Activated T-helper 2 cell treated with anti-CD3 and anti-CD28 coated beads, Interferon-gamma antibody, Interleukin-2, Interleukin-4, amounts not matched to agents 10 μg/mL and 5 μg/mL and 100 μg/mL, durations not matched to agents 14 hours and 24 hours and 36 hours (primary cell): ENCODE measurements around the gene TMEM132D. TPM values are rescaled to one million over a fixed set of nuclear protein-coding genes. Genes with fewer than 3 reads are reported as not detected.

ENCODE experiments used
- DNase-seq: peaks from one replicate; pipeline ENCODE4 v3.0.0; 2021; ENCODE audit warnings: low spot score
- H3K27ac Mint-ChIP-seq: one replicate; pipeline ENCODE4 v1.8.0; 2021; ENCODE audit warnings: mixed read lengths
- H3K27me3 Mint-ChIP-seq: one replicate; pipeline ENCODE4 v1.8.0; 2021; ENCODE audit warnings: low read depth, mixed read lengths
- H3K36me3 Mint-ChIP-seq: one replicate; pipeline ENCODE4 v1.8.0; 2021; ENCODE audit warnings: low read depth, mixed read lengths
- H3K4me1 Mint-ChIP-seq: one replicate; pipeline ENCODE4 v1.8.0; 2021; ENCODE audit warnings: low read depth, mixed read lengths
- H3K4me3 Mint-ChIP-seq: one replicate; pipeline ENCODE4 v1.8.0; 2021; ENCODE audit warnings: low read depth, mild to moderate bottlenecking, moderate library complexity, mixed read lengths
- H3K9me3 Mint-ChIP-seq: one replicate; pipeline ENCODE4 v1.8.0; 2021; ENCODE audit warnings: mixed read lengths
- intact Hi-C: fragments of 100-400 bp; cut with micrococcal nuclease; formaldehyde crosslinking; loops from one replicate; pipeline ENCODE4 v1.15.1; 2023
- total RNA-seq: library from RNA; stranded (reverse); gene quantifications from 2 replicates; pipeline ENCODE4 v1.2.3, GENCODE V29; 2022

Gene TMEM132D
- total RNA-seq, 1 donor from 2014 or later, result not detected

- no peak overlapping the region for H3K4me3 Mint-ChIP-seq
- no peak for DNase-seq
- no peaks in the 10 kb centered on the region for H3K27me3 Mint-ChIP-seq
- H3K4me1 Mint-ChIP-seq, result no peaks in the 10 kb centered on the region
- H3K36me3 Mint-ChIP-seq, result no peaks in the 10 kb centered on the region
- intact Hi-C loops, result no loop called here
- H3K9me3 Mint-ChIP-seq, result peaks cover 43% of the 10 kb centered on the region
- no peak overlapping the region for H3K27ac Mint-ChIP-seq
These were observed 251.9 kb downstream of the TMEM132D start for GRCh38 chr12:129651951-129652350.

GRCh38 chr12:129641926-129642325, 261.9 kb downstream of the TMEM132D start:
- Mint-ChIP-seq H3K4me3 (no peak overlapping the region), H3K4me1 (no peaks in the 10 kb centered on the region), H3K9me3 (peaks cover 10% of the 10 kb centered on the region), H3K27ac (no peak overlapping the region), H3K27me3 (no peaks in the 10 kb centered on the region), H3K36me3 (no peaks in the 10 kb centered on the region)
- intact Hi-C loops, result no loop called here
- no peak for DNase-seq

DNA sequence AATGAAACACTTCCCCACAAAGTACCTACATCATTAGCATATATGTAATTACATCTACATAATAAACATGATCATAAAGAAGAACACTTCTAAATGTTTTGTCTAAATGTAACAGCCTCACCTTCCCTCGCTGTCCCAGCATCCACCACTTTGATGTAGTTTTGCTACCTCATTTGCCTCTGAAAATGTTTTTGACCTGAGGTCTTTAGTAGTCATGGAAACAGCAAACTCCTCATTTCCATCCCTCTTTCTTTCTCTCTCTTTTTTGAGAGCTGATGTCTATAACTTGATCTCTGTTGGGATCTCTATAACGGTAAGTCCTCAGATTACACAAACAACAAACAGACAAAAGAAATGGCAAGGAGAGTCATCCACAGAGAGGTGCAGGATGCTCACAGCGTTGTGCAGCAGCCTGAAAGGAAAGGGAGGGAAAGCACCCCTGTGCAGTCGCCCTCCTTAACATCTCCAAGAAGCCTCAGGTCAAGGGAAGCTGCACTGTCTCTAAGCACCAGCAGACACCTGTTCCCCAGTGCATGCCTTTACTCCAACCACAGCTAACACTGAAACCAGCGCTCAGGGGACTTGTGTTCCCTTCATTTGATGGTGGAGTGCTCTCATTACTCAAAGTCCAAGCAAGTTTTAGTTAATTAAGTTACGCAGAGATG, 268.7 kb downstream of the TMEM132D start:
- H3K9me3 Mint-ChIP-seq, result no peaks in the 10 kb centered on the region
- no peak overlapping the region for H3K27ac Mint-ChIP-seq
- no peaks in the 10 kb centered on the region for H3K36me3 Mint-ChIP-seq
- H3K4me3 Mint-ChIP-seq, result no peak overlapping the region
- DNase-seq, result no peak
- no peaks in the 10 kb centered on the region for H3K4me1 Mint-ChIP-seq
- intact Hi-C loops, result no loop called here
- no peaks in the 10 kb centered on the region for H3K27me3 Mint-ChIP-seq

- no peaks in the 10 kb centered on the region for H3K4me1 Mint-ChIP-seq
- intact Hi-C loops, result no loop called here
- no peaks in the 10 kb centered on the region for H3K9me3 Mint-ChIP-seq
- H3K36me3 Mint-ChIP-seq, result no peaks in the 10 kb centered on the region
- no peak for DNase-seq
- H3K4me3 Mint-ChIP-seq, result no peak overlapping the region
- H3K27me3 Mint-ChIP-seq, result no peaks in the 10 kb centered on the region
- no peak overlapping the region for H3K27ac Mint-ChIP-seq
These were observed 272.5 kb downstream of the TMEM132D start for GRCh38 chr12:129631316-129631715.

DNA sequence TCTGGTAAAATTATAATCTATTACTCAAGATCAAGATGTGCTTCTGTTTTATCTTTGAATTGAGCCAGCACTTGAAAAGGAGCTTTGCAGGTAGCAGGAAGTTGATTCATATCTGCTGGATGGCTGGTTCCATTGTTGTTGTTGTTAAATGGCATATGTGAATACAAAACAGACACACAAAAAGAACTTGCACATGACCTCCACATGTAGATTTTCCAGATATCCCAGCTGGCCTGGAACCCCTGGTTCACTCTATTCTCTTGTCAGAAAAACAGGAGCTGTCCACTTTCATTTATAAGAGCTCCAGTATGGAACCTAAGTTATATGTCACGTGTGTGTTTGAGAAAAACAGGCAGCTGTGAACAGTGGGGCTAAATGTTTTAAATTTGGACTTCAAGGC, 273.9 kb downstream of the TMEM132D start:
- Mint-ChIP-seq H3K36me3 (no peaks in the 10 kb centered on the region), H3K27me3 (no peaks in the 10 kb centered on the region), H3K27ac (no peak overlapping the region), H3K9me3 (peaks cover 5% of the 10 kb centered on the region), H3K4me3 (no peak overlapping the region), H3K4me1 (no peaks in the 10 kb centered on the region)
- DNase-seq, result no peak
- intact Hi-C loops, result no loop called here

- DNase-seq, result no peak
- H3K9me3 Mint-ChIP-seq, result peaks cover 41% of the 10 kb centered on the region
- intact Hi-C loops, result no loop called here
- no peaks in the 10 kb centered on the region for H3K36me3 Mint-ChIP-seq
- no peaks in the 10 kb centered on the region for H3K4me1 Mint-ChIP-seq
- H3K27ac Mint-ChIP-seq, result no peak overlapping the region
- H3K4me3 Mint-ChIP-seq, result no peak overlapping the region
- H3K27me3 Mint-ChIP-seq, result no peaks in the 10 kb centered on the region
These were observed 281.3 kb downstream of the TMEM132D start for GRCh38 chr12:129622566-129622965.

- H3K4me1 Mint-ChIP-seq, result no peaks in the 10 kb centered on the region
- H3K4me3 Mint-ChIP-seq, result no peak overlapping the region
- H3K9me3 Mint-ChIP-seq, result peaks cover 51% of the 10 kb centered on the region
- intact Hi-C loops, result no loop called here
- no peaks in the 10 kb centered on the region for H3K27me3 Mint-ChIP-seq
- no peak for DNase-seq
- no peaks in the 10 kb centered on the region for H3K36me3 Mint-ChIP-seq
- no peak overlapping the region for H3K27ac Mint-ChIP-seq
These were observed 284.6 kb downstream of the TMEM132D start for GRCh38 chr12:129619271-129619670.

- peaks cover 56% of the 10 kb centered on the region for H3K9me3 Mint-ChIP-seq
- no peaks in the 10 kb centered on the region for H3K36me3 Mint-ChIP-seq
- no peak overlapping the region for H3K27ac Mint-ChIP-seq
- intact Hi-C loops, result no loop called here
- DNase-seq, result no peak
- no peaks in the 10 kb centered on the region for H3K27me3 Mint-ChIP-seq
- H3K4me3 Mint-ChIP-seq, result no peak overlapping the region
- H3K4me1 Mint-ChIP-seq, result no peaks in the 10 kb centered on the region
These were observed 286.0 kb downstream of the TMEM132D start for GRCh38 chr12:129617849-129618248.

DNA sequence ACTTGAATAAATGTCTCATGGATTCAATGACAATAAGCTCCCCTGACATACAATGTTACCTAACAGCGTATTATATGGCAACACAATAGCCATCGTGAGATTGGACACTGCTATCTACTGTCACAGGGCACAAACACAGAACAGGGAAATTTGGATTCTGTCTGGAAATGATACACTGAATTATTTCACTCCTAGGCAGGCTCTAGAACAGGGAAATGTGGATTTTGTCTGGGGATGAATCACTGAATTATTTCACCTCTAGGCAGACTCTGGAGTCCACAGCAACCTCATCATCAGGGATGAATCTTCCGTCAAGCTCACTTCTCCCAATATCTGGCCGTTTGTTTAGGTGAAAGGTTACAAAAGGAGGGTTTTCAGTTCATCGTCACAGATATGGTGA, 288.8 kb downstream of the TMEM132D start:
- no peak overlapping the region for H3K27ac Mint-ChIP-seq

DNA sequence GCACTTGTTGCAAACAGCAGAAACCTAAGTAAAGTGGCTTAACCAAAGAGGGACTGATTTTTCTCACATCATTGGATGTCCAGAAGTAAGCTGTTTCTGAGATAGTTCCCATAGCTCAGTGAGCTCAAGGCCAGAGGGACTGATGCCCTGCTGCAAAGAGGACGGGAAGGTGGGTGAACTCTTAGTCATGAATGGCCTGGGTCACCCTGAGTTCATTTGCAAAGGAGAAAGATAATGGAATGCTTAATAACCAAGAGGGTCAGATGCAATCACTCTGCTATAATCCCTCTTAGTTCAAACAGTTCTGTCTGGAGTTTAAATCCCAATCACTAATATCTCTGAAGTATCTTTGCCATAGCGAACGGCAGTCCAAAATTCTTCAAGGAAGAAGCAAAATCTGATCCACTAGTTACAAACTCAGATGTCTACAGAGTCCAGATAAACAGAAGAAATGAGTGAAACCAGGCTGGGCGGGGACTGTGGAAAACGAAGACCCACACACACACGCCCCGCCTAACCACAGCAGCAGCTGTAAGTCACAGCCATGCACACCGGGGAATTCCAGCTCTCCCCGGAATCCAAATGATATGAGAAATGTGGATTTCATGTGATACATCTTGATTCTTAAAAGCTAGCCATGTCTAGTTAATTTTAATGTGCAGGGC, 289.5 kb downstream of the TMEM132D start:
- no peak overlapping the region for H3K27ac Mint-ChIP-seq
- peaks cover 34% of the 10 kb centered on the region for H3K9me3 Mint-ChIP-seq
- no peak for DNase-seq
- H3K4me1 Mint-ChIP-seq, result no peaks in the 10 kb centered on the region
- intact Hi-C loops, result no loop called here
- no peaks in the 10 kb centered on the region for H3K36me3 Mint-ChIP-seq
- H3K27me3 Mint-ChIP-seq, result no peaks in the 10 kb centered on the region
- no peak overlapping the region for H3K4me3 Mint-ChIP-seq

More for the DNA sequence above, 288.8 kb downstream of the TMEM132D start:
- intact Hi-C loops, result no loop called here
- Mint-ChIP-seq H3K4me1 (no peaks in the 10 kb centered on the region), H3K27me3 (no peaks in the 10 kb centered on the region), H3K36me3 (no peaks in the 10 kb centered on the region), H3K4me3 (no peak overlapping the region), H3K9me3 (peaks cover 39% of the 10 kb centered on the region)
- DNase-seq, result no peak

GRCh38 chr12:129613314-129613713, 290.5 kb downstream of the TMEM132D start:
- Mint-ChIP-seq H3K9me3 (peaks cover 31% of the 10 kb centered on the region), H3K4me3 (no peak overlapping the region), H3K27me3 (no peaks in the 10 kb centered on the region), H3K36me3 (no peaks in the 10 kb centered on the region), H3K27ac (no peak overlapping the region), H3K4me1 (no peaks in the 10 kb centered on the region)
- no peak for DNase-seq
- intact Hi-C loops, result no loop called here

GRCh38 chr12:129610601-129611120, 293.2 kb downstream of the TMEM132D start:
- no peak for DNase-seq
- intact Hi-C loops, result no loop called here
- H3K27ac Mint-ChIP-seq, result no peak overlapping the region
- no peaks in the 10 kb centered on the region for H3K27me3 Mint-ChIP-seq
- peaks cover 19% of the 10 kb centered on the region for H3K9me3 Mint-ChIP-seq
- no peaks in the 10 kb centered on the region for H3K4me1 Mint-ChIP-seq
- no peak overlapping the region for H3K4me3 Mint-ChIP-seq
- no peaks in the 10 kb centered on the region for H3K36me3 Mint-ChIP-seq

DNA sequence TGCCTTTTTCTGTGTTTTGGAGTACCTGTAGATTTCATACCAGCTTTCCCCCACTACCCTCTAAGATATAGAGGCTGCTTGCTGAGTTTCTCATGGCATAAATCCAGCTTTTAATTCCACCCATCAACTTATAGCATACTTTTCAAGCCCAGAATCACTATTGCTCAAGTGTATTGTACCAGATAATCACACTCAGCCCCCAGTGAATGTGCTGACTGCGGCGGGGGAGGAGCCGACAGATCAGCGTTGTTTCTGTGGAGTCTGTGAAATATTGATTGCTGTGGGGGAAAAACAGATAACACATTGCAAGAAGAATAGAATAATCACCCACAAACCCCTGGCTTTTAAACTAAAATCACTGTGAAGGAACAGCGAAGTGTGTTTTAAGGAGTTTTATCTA, 296.1 kb downstream of the TMEM132D start:
- no peaks in the 10 kb centered on the region for H3K27me3 Mint-ChIP-seq
- H3K36me3 Mint-ChIP-seq, result no peaks in the 10 kb centered on the region
- peaks cover 19% of the 10 kb centered on the region for H3K9me3 Mint-ChIP-seq
- no peak overlapping the region for H3K27ac Mint-ChIP-seq
- H3K4me3 Mint-ChIP-seq, result no peak overlapping the region
- intact Hi-C loops, result no loop called here
- no peaks in the 10 kb centered on the region for H3K4me1 Mint-ChIP-seq
- DNase-seq, result no peak
